Fibroblast of the aortic adventitia (primary cell): ENCODE data around the gene FBLN1. TPM values are rescaled to one million over a fixed set of nuclear protein-coding genes. Genes with fewer than 3 reads are reported as not detected.

Experiments
- DNase-seq: peaks from one replicate; pipeline ENCODE4 v3.0.0-alpha.2; 2010; ENCODE audit warnings: low read depth
- H3K4me3 ChIP-seq: 2 replicates; pipeline ENCODE4 v1.5.1; 2011; ENCODE audit warnings: low read depth, mild to moderate bottlenecking, control low read depth, low read length, moderate library complexity
- total RNA-seq: library from RNA; depleted of rRNA; stranded (reverse); fragments of >200 nt; gene quantifications from 2 replicates; pipeline ENCODE4 v1.2.3, GENCODE V29; 2012; ENCODE audit warnings: low replicate concordance
- TF ChIP-seq, protein P1 (sequence below): IDR thresholded peaks from 2 replicates; pipeline ENCODE4 v1.5.1; 2011; ENCODE audit warnings: mild to moderate bottlenecking, low read length, control low read depth, inconsistent platforms; ENCODE audit not compliant: insufficient read depth

Gene FBLN1
- total RNA-seq, 1 donor = 561 TPM

- TF ChIP-seq, protein P1, sequence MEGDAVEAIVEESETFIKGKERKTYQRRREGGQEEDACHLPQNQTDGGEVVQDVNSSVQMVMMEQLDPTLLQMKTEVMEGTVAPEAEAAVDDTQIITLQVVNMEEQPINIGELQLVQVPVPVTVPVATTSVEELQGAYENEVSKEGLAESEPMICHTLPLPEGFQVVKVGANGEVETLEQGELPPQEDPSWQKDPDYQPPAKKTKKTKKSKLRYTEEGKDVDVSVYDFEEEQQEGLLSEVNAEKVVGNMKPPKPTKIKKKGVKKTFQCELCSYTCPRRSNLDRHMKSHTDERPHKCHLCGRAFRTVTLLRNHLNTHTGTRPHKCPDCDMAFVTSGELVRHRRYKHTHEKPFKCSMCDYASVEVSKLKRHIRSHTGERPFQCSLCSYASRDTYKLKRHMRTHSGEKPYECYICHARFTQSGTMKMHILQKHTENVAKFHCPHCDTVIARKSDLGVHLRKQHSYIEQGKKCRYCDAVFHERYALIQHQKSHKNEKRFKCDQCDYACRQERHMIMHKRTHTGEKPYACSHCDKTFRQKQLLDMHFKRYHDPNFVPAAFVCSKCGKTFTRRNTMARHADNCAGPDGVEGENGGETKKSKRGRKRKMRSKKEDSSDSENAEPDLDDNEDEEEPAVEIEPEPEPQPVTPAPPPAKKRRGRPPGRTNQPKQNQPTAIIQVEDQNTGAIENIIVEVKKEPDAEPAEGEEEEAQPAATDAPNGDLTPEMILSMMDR = no peak
- DNase-seq = no peak
- no peak overlapping the region for H3K4me3 ChIP-seq
Observed at GRCh38 chr22:45582955-45583320, 80.3 kb downstream of the FBLN1 start.

DNA sequence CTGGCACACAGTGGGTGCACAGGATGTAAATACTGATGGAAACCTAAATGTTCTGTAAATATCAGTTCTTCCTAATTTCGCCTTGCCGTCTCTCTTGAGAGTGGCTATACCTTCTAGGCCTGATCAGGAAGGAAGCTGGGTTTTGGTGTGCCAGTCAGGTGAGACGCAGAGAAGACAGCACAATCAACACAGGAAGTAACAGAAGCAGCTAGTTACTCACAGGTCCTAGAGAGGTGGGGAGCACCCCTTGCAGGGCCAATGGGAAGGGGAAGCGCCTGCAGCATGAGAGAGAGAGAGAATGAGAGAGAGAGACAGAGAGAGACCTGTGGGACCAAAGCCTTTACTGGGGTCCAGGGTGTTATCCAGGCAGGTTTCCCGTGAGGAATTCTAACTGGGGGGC is 80.8 kb downstream of the FBLN1 start:
- H3K4me3 ChIP-seq = no peak overlapping the region
- TF ChIP-seq, protein P1 = no peak
- no peak for DNase-seq

- TF ChIP-seq, protein P1 = no peak
- no peak overlapping the region for H3K4me3 ChIP-seq
Observed at GRCh38 chr22:45584121-45584570, 81.5 kb downstream of the FBLN1 start.

DNA sequence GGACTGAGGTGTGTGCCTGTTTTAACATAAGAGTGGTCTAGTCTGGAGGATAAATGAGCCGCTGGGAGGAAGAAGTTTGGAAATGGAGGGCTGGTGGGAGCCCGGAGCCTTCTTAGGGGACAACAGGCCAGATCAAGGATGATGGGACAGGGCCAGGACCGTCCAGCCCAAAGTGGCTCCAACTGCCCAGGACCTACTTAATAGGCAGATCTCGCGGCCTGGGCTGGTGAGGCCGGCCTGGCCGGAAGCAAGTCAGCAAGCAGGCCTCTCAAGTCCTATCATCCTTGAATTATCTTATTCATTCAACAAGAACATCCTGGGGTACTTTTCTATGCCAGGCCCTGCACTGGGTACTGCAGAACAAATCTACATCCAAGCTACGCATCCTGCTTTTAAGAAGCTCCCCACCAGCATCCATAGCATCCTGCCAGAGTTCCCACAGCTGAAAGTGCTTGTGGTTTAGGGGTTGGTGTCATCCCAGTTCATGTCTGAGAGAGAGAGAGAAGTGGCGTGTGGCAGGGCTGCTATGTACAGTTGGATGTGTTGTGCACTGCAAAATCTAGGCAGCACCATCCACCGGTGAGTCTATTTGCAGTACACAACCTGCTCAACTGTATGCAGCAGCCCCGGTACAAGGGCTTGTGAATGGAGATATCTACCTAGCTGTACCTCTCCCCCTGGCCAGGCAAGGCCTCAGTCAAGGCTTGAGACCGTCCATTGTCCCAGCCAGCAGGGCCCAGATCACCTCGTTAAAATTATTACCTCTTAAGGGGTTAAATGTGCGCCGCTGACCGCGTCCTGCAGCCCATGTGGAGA is 82.1 kb downstream of the FBLN1 start:
- TF ChIP-seq, protein P1 = no peak
- H3K4me3 ChIP-seq = no peak overlapping the region
- no peak for DNase-seq

More at GRCh38 chr22:45584121-45584570, 81.5 kb downstream of the FBLN1 start:
- peak; percentile 56 for DNase-seq

GRCh38 chr22:45585437-45585755 is 82.7 kb downstream of the FBLN1 start:
- H3K4me3 ChIP-seq = no peak overlapping the region
- TF ChIP-seq, protein P1 = no peak
- peak; percentile 84 for DNase-seq

- no peak for DNase-seq
- no peak overlapping the region for H3K4me3 ChIP-seq
- TF ChIP-seq, protein P1 = no peak
Observed at GRCh38 chr22:45585946-45586540, 83.4 kb downstream of the FBLN1 start.
